ENCODE results near the gene DBT.

DNA sequence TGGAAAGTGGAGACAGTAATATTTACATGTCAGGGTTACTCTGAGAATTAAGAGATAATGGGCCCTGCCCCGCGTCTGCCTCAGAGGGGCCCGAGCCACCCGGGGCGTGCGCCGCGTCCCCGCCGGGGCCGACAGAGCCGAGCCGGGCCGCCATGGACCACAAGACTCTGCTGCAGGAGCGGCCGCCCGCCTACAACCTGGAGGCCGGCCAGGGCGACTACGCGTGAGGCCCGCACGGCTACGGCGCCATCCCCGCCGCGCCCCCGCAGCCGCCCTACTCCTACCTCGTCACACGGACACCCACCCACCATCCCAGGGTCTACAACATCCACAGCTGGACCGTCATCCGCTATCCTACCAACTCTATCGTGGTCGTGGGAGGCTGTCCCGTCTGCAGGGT lies 36.5 kb downstream of the DBT start:
- no peak for TF ChIP-seq CTCF (conservative IDR thresholded peaks at IDR 0.05; ENCODE audit: low read depth, low read length)
- TF ChIP-seq EZH2 (IDR thresholded peaks at IDR 0.05; ENCODE audit: borderline replicate concordance, low read depth, low read length, poor library complexity, severe bottlenecking), result no peak
